CD4-positive, alpha-beta T cell (primary cell): ENCODE results near the gene ZPBP. TPM values are rescaled to one million over a fixed set of nuclear protein-coding genes. Genes with fewer than 3 reads are reported as not detected.
A peak's percentile ranks its signal among the peaks of the same experiment; 100 is the strongest.

Experiments
- ATAC-seq: fragments of 200-7000 bp; cut with Tn5 transposase; one replicate; pipeline ENCODE4 v1.10.0; 2022; ENCODE audit warnings: mild to moderate bottlenecking; ENCODE audit not compliant: poor library complexity
- CTCF ChIA-PET: fragments of 350-600 bp; sonication (Branson Sonifier 250); formaldehyde crosslinking; loops from one replicate; lab custom pipeline; 2021; ENCODE audit warnings: antibody characterized with exemption, inconsistent platforms; lab: Charles Lee
- POLR2A ChIA-PET: fragments of 350-600 bp; sonication (Branson Sonifier 250); formaldehyde crosslinking; loops from one replicate; lab custom pipeline; 2021; ENCODE audit warnings: antibody characterized with exemption, inconsistent platforms; lab: Charles Lee
- DNase-seq, 14 experiments: peaks; one replicate each; pipeline ENCODE4 v3.0.0-alpha.2; 2013 to 2020; ENCODE audit warnings: mixed read lengths in 2 of 14
- H3K27ac ChIP-seq, 2 donors: one replicate each; pipeline versions ENCODE4 v1.5.1 to v1.7.0; 2013; ENCODE audit warnings: low read length in 2 of 2, low read depth in 1 of 2, mild to moderate bottlenecking in 1 of 2
- H3K27me3 ChIP-seq, 2 experiments: 1 replicate in 1 of 2; 2 replicates in 1 of 2; pipeline versions ENCODE4 v1.6.1 to v1.7.0; 2013; ENCODE audit warnings: low read length in 2 of 2, control low read depth in 1 of 2, mild to moderate bottlenecking in 1 of 2, moderate library complexity in 1 of 2; ENCODE audit not compliant: insufficient read depth in 2 of 2, control insufficient read depth in 1 of 2
- H3K36me3 ChIP-seq: one replicate; pipeline ENCODE4 v1.6.1; 2013; ENCODE audit warnings: low read length, control low read depth; ENCODE audit not compliant: insufficient read depth
- H3K4me1 ChIP-seq: one replicate; pipeline ENCODE4 v1.6.1; 2013; ENCODE audit warnings: low read length, control low read depth; ENCODE audit not compliant: insufficient read depth
- H3K4me3 ChIP-seq: one replicate; pipeline ENCODE4 v1.5.1; 2013; ENCODE audit warnings: mild to moderate bottlenecking, low read length, moderate library complexity
- H3K9me3 ChIP-seq, 2 experiments: 1 replicate in 1 of 2; 2 replicates in 1 of 2; pipeline versions ENCODE4 v1.6.1 to v1.7.0; 2013; ENCODE audit warnings: low read length in 2 of 2, mild to moderate bottlenecking in 2 of 2, control low read depth in 1 of 2, moderate library complexity in 1 of 2; ENCODE audit not compliant: control insufficient read depth in 1 of 2, insufficient read depth in 1 of 2
- H3K27ac Mint-ChIP-seq: one replicate; pipeline ENCODE4 v1.8.0; 2020; ENCODE audit warnings: mixed read lengths
- H3K27me3 Mint-ChIP-seq: one replicate; pipeline ENCODE4 v1.8.0; 2021; ENCODE audit warnings: mixed read lengths
- H3K36me3 Mint-ChIP-seq: one replicate; pipeline ENCODE4 v1.8.0; 2021; ENCODE audit warnings: low read depth, mixed read lengths
- H3K4me1 Mint-ChIP-seq: one replicate; pipeline ENCODE4 v1.8.0; 2021; ENCODE audit warnings: low read depth, mixed read lengths
- H3K4me3 Mint-ChIP-seq: one replicate; pipeline ENCODE4 v1.8.0; 2020; ENCODE audit warnings: mild to moderate bottlenecking, mixed read lengths
- H3K9me3 Mint-ChIP-seq: one replicate; pipeline ENCODE4 v1.8.0; 2020; ENCODE audit warnings: mixed read lengths
- CTCF ChIP-seq: fragments of 200-600 bp; IDR thresholded peaks from one replicate; pipeline ENCODE4 v1.8.0; 2022; ENCODE audit warnings: antibody characterized with exemption, mild to moderate bottlenecking
- intact Hi-C, 2 experiments: fragments of 100-400 bp; cut with DNase I in 1 of 2; cut with micrococcal nuclease in 1 of 2; formaldehyde crosslinking; loops; one replicate each; pipeline versions ENCODE4 v1.15.1 to v1.9.0; 2023 to 2025; cut with DNase I, micrococcal nuclease
- polyA plus RNA-seq, 2 donors: library from polyadenylated mRNA; unstranded; fragments of 120-200 nt; gene quantifications; one replicate each; pipeline ENCODE4 v1.2.1, GENCODE V29; 2013
- total RNA-seq, 174 experiments: library from RNA in 2 of 174; stranded (reverse) in 2 of 174; gene quantifications; one replicate each; pipeline ENCODE4 v1.2.3 and lab custom pipeline; 2021 to 2026

Gene ZPBP
- total RNA-seq (not detected), total RNA-seq (lab: John Stamatoyannopoulos, UW) (0 to 0.54 (median 0) reads per million in 172 experiments)
- not detected for polyA plus RNA-seq (2013, experiment 1 of 2)
- polyA plus RNA-seq (2013, experiment 2 of 2) = not detected

GRCh38 chr7:50092579-50093491 lies at the start of gene ZPBP:
Gene ZPBP (minus strand): TSS chr7:50093246. CDS start chr7:50093194, 52 bp downstream.
- Mint-ChIP-seq H3K36me3 (no peaks in the 10 kb centered on the region), H3K4me1 (peaks cover 8% of the 10 kb centered on the region), H3K27ac (peak within 1 kb of the TSS; percentile 78), H3K9me3 (no peaks in the 10 kb centered on the region), H3K27me3 (no peaks in the 10 kb centered on the region), H3K4me3 (peak within 1 kb of the TSS; percentile 89)
- ChIA-PET POLR2A (interaction anchor here (0.6 to 2.5 kb wide), 11 partner anchors 8 to 1068 kb away, joined by 3 to 12 read pairs (median 4); partner anchors contain the start of gene FIGNL1), CTCF (interaction anchor here (0.6 to 2.2 kb wide), 19 partner anchors 11 to 1070 kb away, joined by 3 to 16 read pairs (median 3); no protein-coding TSS in a partner anchor)
- H3K27me3 ChIP-seq = no peaks in the 10 kb centered on the region
- H3K4me1 ChIP-seq = peaks cover 7% of the 10 kb centered on the region
- H3K27ac ChIP-seq = peak within 1 kb of the TSS in 1 of 2 donors; percentile 65
- DNase-seq (peak in 11 of 14 experiments; percentile 25 to 83 (median 44)), ATAC-seq (peak; percentile 82)
- H3K9me3 ChIP-seq = no peaks in the 10 kb centered on the region
- intact Hi-C loops = loop anchor here (1.0 to 5.0 kb wide), 13 partner anchors 274 to 1274 kb away; no protein-coding TSS in a partner anchor
- H3K36me3 ChIP-seq = no peaks in the 10 kb centered on the region
- peak within 1 kb of the TSS; percentile 67 for H3K4me3 ChIP-seq
- TF ChIP-seq CTCF = peak; percentile 97

- Histone ChIP-seq H3K27me3 (no peaks in the 10 kb centered on the region), H3K36me3 (no peaks in the 10 kb centered on the region), H3K4me3 (no peak overlapping the region), H3K4me1 (peaks cover 15% of the 10 kb centered on the region), H3K27ac (no peak overlapping the region), H3K9me3 (no peaks in the 10 kb centered on the region)
- peaks cover 33% of the 10 kb centered on the region for H3K4me1 Mint-ChIP-seq
- no peaks in the 10 kb centered on the region for H3K9me3 Mint-ChIP-seq
- peak; percentile 83 for TF ChIP-seq CTCF
- DNase-seq (peak in 7 of 14 experiments; percentile 24 to 83 (median 66)), ATAC-seq (peak; percentile 75)
- H3K36me3 Mint-ChIP-seq = no peaks in the 10 kb centered on the region
- ChIA-PET CTCF (interaction anchor here (0.6 to 2.1 kb wide), 8 partner anchors 62 to 311 kb away, joined by 3 to 16 read pairs (median 5); no protein-coding TSS in a partner anchor), POLR2A (interaction anchor here (1.0 to 1.7 kb wide), 5 partner anchors 63 to 276 kb away, joined by 3 to 7 read pairs (median 5); no protein-coding TSS in a partner anchor)
- H3K27ac Mint-ChIP-seq = peak overlapping the region; percentile 35
- intact Hi-C loops = loop anchor here (1.0 to 5.0 kb wide), 10 partner anchors 60 to 537 kb away; partner anchors contain the start of gene IKZF1 (in 1 of the 2)
- peak overlapping the region; percentile 44 for H3K4me3 Mint-ChIP-seq
- no peaks in the 10 kb centered on the region for H3K27me3 Mint-ChIP-seq
Measured at GRCh38 chr7:50142425-50143017, 49.5 kb upstream of the ZPBP start.

- H3K4me3 Mint-ChIP-seq = no peak overlapping the region
- no peak for TF ChIP-seq CTCF
- ChIA-PET POLR2A (interaction anchor here (1.4 to 1.7 kb wide), 2 partner anchors 63 to 216 kb away, joined by 3 to 7 read pairs; no protein-coding TSS in a partner anchor), CTCF (interaction anchor here (1.4 to 2.0 kb wide), 2 partner anchors 220 to 276 kb away, joined by 8 to 12 read pairs; no protein-coding TSS in a partner anchor)
- H3K4me1 ChIP-seq = peaks cover 11% of the 10 kb centered on the region
- no peaks in the 10 kb centered on the region for H3K36me3 Mint-ChIP-seq
- DNase-seq (no peak), ATAC-seq (no peak)
- intact Hi-C loops = loop anchor here (1.0 to 5.0 kb wide), 10 partner anchors 61 to 537 kb away; partner anchors contain the start of gene IKZF1 (in 1 of the 2)
- H3K27me3 ChIP-seq = no peaks in the 10 kb centered on the region
- no peak overlapping the region for H3K27ac ChIP-seq
- H3K9me3 Mint-ChIP-seq = no peaks in the 10 kb centered on the region
- no peaks in the 10 kb centered on the region for H3K27me3 Mint-ChIP-seq
- H3K4me3 ChIP-seq = no peak overlapping the region
- H3K36me3 ChIP-seq = no peaks in the 10 kb centered on the region
- H3K9me3 ChIP-seq = no peaks in the 10 kb centered on the region
- H3K4me1 Mint-ChIP-seq = peaks cover 27% of the 10 kb centered on the region
- H3K27ac Mint-ChIP-seq = no peak overlapping the region
Measured at GRCh38 chr7:50141854-50142253, 48.8 kb upstream of the ZPBP start.
